ENCODE data around the gene LANCL1. TPM values are rescaled to one million over a fixed set of nuclear protein-coding genes. Genes with fewer than 3 reads are reported as not detected.

LANCL1 gene
- total RNA-seq, 1 experiment from 2014 or later, result 89.9 TPM

- DNase-seq (ENCODE audit: low read depth), result no peak
Observed at GRCh38 chr2:210392469-210392881, 84.1 kb downstream of the LANCL1 start.

GRCh38 chr2:210389856-210390255, 86.7 kb downstream of the LANCL1 start:
- no peak for DNase-seq (ENCODE audit: low read depth)

DNA sequence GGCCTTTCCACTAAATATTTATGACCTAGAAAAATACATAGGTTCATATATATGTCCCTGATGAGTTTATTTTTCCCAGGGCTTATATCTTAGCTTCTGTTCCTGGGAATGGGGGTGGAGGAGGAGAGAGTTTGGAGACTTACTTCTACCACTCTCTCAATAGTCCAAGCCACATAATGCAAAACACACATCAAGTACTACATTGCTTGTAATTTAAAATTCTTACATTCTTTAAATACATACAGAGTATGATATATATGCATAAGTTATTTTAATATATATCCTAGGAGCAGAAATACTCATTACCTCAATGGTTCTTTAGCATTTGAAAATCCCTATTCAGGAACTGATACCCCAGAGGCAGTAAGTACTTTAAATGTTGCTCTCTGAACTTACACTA, 88.4 kb downstream of the LANCL1 start:
- DNase-seq (ENCODE audit: low read depth), result no peak

DNA sequence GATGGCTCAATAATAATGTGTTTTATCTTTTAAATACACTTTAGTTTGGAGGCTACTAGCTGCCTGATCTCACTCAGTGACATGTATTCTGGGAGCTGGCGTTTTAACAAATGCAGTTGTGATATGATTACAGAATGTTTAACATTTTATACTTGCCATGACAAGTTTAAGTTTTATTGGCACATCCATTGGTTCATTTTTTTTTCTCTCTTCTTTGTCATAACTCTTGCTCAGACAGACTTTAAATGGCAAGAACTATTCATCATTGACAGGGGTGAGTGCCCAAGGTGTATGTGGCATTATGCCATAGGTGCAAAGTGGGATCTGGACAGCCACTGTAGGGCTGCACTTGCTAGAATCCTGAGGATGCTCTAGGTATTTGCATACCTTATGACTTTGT, 89.5 kb downstream of the LANCL1 start:
- DNase-seq (ENCODE audit: low read depth), result no peak

Other genes starting within 250 kb of the LANCL1 start
- gene MYL1, start 161.6 kb downstream of the LANCL1 start, total RNA-seq (2014; rRNA removed; shearing (Covaris generic)), result not detected in 2 replicates
- gene CPS1, start 79.8 kb upstream of the LANCL1 start, total RNA-seq (2014; rRNA removed; shearing (Covaris generic)), result 46.0 and 49.3 TPM in 2 replicates

All from RPMI7951 (cell line).